K562 (cell line): ENCODE measurements around the gene TTBK2. TPM values are rescaled to one million over a fixed set of nuclear protein-coding genes. Genes with fewer than 3 reads are reported as not detected.

Source experiments
- ATAC-seq: fragments of 200-7000 bp; cut with Tn5 transposase; 3 replicates; pipeline ENCODE4 v1.9.1; 2020; ENCODE audit warnings: moderate library complexity
- BruUV-seq: library from RNA; stranded (reverse); fragments of 400-500 nt; replicated peaks from 2 replicates; lab custom pipeline; 2021; lab: Mats Ljungman, UMichigan
- CTCF ChIA-PET: fragments of 300-600 bp; formaldehyde crosslinking; extraction: SDS; loops from one replicate; lab custom pipeline; 2021; ENCODE audit warnings: low intra/inter-chr PET ratio; lab: Yijun Ruan, JAX
- POLR2A ChIA-PET: fragments of 300-600, 350-650 bp; sonication (Branson Sonifier 250); formaldehyde crosslinking; extraction: SDS; loops from one replicate; lab custom pipeline; 2021; ENCODE audit warnings: antibody characterized with exemption, inconsistent platforms; lab: Yijun Ruan, JAX
- DNase-seq, 4 experiments: peaks; one replicate each; pipeline versions ENCODE4 v3.0.0 to v3.0.0-alpha.2; 2011 to 2018; ENCODE audit warnings: low spot score in 3 of 4, mixed read lengths in 3 of 4; ENCODE audit errors: extremely low read depth in 1 of 4
- FAIRE-seq: peaks from 2 replicates; lab custom pipeline; 2011; peaks lifted over from hg19 to GRCh38; lab: Jason Lieb, UNC
- H2AFZ ChIP-seq: 2 replicates; pipeline ENCODE4 v1.6.0; 2011; ENCODE audit warnings: low read depth, low read length, control low read depth, inconsistent platforms
- H3K27ac ChIP-seq: fragments of 200-600 bp; 3 replicates; pipeline ENCODE4 v1.8.0; 2011; ENCODE audit warnings: low read depth, mild to moderate bottlenecking, control low read depth, inconsistent platforms, low read length, moderate library complexity, mixed read lengths; ENCODE audit errors: extremely low read depth
- H3K27me3 ChIP-seq, 2 experiments: fragments of 300-600 bp in 1 of 2; 2 replicates in 1 of 2; 3 replicates in 1 of 2; pipeline versions ENCODE4 v1.6.0 to v1.8.0; 2011; ENCODE audit warnings: inconsistent platforms in 2 of 2, low read length in 2 of 2, mild to moderate bottlenecking in 1 of 2, mixed read lengths in 1 of 2, moderate library complexity in 1 of 2; ENCODE audit not compliant: control insufficient read depth in 2 of 2, insufficient read depth in 2 of 2
- H3K36me3 ChIP-seq: fragments of 300-600 bp; 3 replicates; pipeline ENCODE4 v1.8.0; 2011; ENCODE audit warnings: mild to moderate bottlenecking, low read length, inconsistent platforms; ENCODE audit not compliant: control insufficient read depth, insufficient read depth
- H3K4me1 ChIP-seq, 2 experiments: fragments of 200-600 bp in 1 of 2; replicated peaks in 1 of 2; 2 replicates in 1 of 2; 3 replicates in 1 of 2; pipeline versions ENCODE4 v1.5.1 to v1.8.0; 2011; ENCODE audit warnings: inconsistent platforms in 2 of 2, low read length in 2 of 2, mild to moderate bottlenecking in 1 of 2, mixed read lengths in 1 of 2, moderate library complexity in 1 of 2; ENCODE audit not compliant: control insufficient read depth in 2 of 2, insufficient read depth in 2 of 2
- H3K4me2 ChIP-seq: 2 replicates; pipeline ENCODE4 v1.6.1; 2011; ENCODE audit warnings: low read length, control low read depth, inconsistent platforms, mixed read lengths; ENCODE audit not compliant: insufficient read depth
- H3K4me3 ChIP-seq: fragments of 200-600 bp; sonication (generic), shearing (Covaris generic); 2 replicates; pipeline ENCODE4 v1.5.1; 2016; ENCODE audit warnings: control low read depth, inconsistent platforms
- H3K79me2 ChIP-seq: fragments of 200-600 bp; 3 replicates; pipeline ENCODE4 v1.8.0; 2011; ENCODE audit warnings: low read length, inconsistent platforms; ENCODE audit not compliant: control insufficient read depth, insufficient read depth
- H3K9ac ChIP-seq, 2 experiments: 2 replicates each; pipeline versions ENCODE4 v1.6.0 to v1.6.1; 2011; ENCODE audit warnings: low read depth in 2 of 2, low read length in 2 of 2, control low read depth in 1 of 2, inconsistent platforms in 1 of 2, mild to moderate bottlenecking in 1 of 2, mixed read lengths in 1 of 2; ENCODE audit not compliant: insufficient read depth in 1 of 2
- H3K9me1 ChIP-seq: one replicate; pipeline ENCODE4 v1.6.0; 2011; ENCODE audit warnings: inconsistent platforms, mild to moderate bottlenecking, low read length, moderate library complexity; ENCODE audit not compliant: control insufficient read depth, insufficient read depth
- H3K9me3 ChIP-seq: replicated peaks from 2 replicates; pipeline ENCODE4 v1.5.1; 2011; ENCODE audit warnings: low read depth, low read length, inconsistent platforms; ENCODE audit not compliant: control insufficient read depth, insufficient read depth
- H4K20me1 ChIP-seq: replicated peaks from 2 replicates; pipeline ENCODE4 v1.6.1; 2011; ENCODE audit warnings: low read length, inconsistent platforms, mixed read lengths; ENCODE audit not compliant: control insufficient read depth, insufficient read depth
- BRF1 ChIP-seq: IDR thresholded peaks from 3 replicates; pipeline ENCODE4 v1.6.1; 2011; ENCODE audit warnings: borderline replicate concordance, mild to moderate bottlenecking; ENCODE audit not compliant: insufficient read length; ENCODE audit errors: extremely low read depth
- NFATC3 ChIP-seq: fragments of 450-650 bp; IDR thresholded peaks from 2 replicates; pipeline ENCODE4 v1.6.1; 2017; ENCODE audit warnings: mild to moderate bottlenecking
- POLR2AphosphoS2 ChIP-seq: IDR thresholded peaks from 2 replicates; pipeline ENCODE4 v1.6.1; 2012; ENCODE audit warnings: low read length, improper control_type of control experiment
- ZBTB1 ChIP-seq: sonication (generic); formaldehyde crosslinking; IDR thresholded peaks from 2 replicates; pipeline ENCODE4 v1.8.1; 2023; ENCODE audit warnings: missing genetic modification reagents, low read depth, mild to moderate bottlenecking, borderline replicate concordance
- ZBTB40 ChIP-seq, 2 experiments: fragments of 450-650 bp in 1 of 2; sonication (generic) in 1 of 2; formaldehyde crosslinking in 1 of 2; IDR thresholded peaks; 2 replicates each; pipeline versions ENCODE4 v1.7.1 to v1.9.0; 2016 to 2022; ENCODE audit warnings: inconsistent platforms in 1 of 2, mild to moderate bottlenecking in 1 of 2, missing genetic modification reagents in 1 of 2
- ZNF445 ChIP-seq: fragments of 250-450 bp; sonication (Bioruptor Pico); IDR thresholded peaks from 2 replicates; pipeline ENCODE4 v1.4.0; 2020; ENCODE audit warnings: low read depth, mild to moderate bottlenecking, moderate library complexity
- WGBS: fragments of 100-300 bp; shearing (Covaris generic); methylation state at CpG from one replicate; pipeline ENCODE4 v1.1.6; 2016; ENCODE audit warnings: low coverage, mixed read lengths; ENCODE audit not compliant: insufficient coverage; ENCODE audit errors: missing lambda C conversion rate; 5-methylcytosine and 5-hydroxymethylcytosine counted together
- in situ Hi-C: fragments of 300-500 bp; cut with MboI; formaldehyde crosslinking; loops from 4 replicates; pipeline ENCODE4 v1.15.0; 2018; ENCODE audit warnings: inconsistent platforms, mixed read lengths
- intact Hi-C: fragments of 100-400 bp; cut with micrococcal nuclease; formaldehyde crosslinking; loops from 2 replicates; pipeline ENCODE4 v1.14.2; 2022
- polyA plus RNA-seq, 8 experiments: library from polyadenylated mRNA; depleted of rRNA in 4 of 8; stranded (reverse) in 5 of 8; unstranded in 3 of 8; fragments of >200 nt; fragmentation: Nextera tagmentation in 2 of 8; fragmentation: Illumina TruSeq in 1 of 8; extraction: Ambion mirVana in 2 of 8; extraction: Trizol in 1 of 8; gene quantifications; 2 replicates each; pipeline versions ENCODE4 v1.2.1 to v1.2.3, GENCODE V29; 2011 to 2014; ENCODE audit warnings: inconsistent platforms in 1 of 8, missing spikeins in 1 of 8
- total RNA-seq, 7 experiments: library from RNA; depleted of rRNA in 6 of 7; stranded (reverse); fragments of >200 nt in 6 of 7; fragmentation: Illumina TruSeq in 2 of 7; extraction: Trizol in 2 of 7; gene quantifications; 2 replicates each; pipeline versions ENCODE4 v1.2.1 to v1.2.3, GENCODE V29; 2011 to 2021; ENCODE audit warnings: low replicate concordance in 1 of 7
- TF ChIP-seq, protein P1 (sequence below): fragments of 250-450 bp; sonication (Bioruptor Pico); IDR thresholded peaks from 2 replicates; pipeline ENCODE4 v1.4.0; 2020; ENCODE audit warnings: mild to moderate bottlenecking, moderate library complexity

Gene TTBK2
- total and polyA plus RNA-seq, 9 of the 15 experiments (the other 6 are each of a cell fraction or from before 2014, with no cell fraction given) = 0.89 to 8.0 (median 4.8) TPM

DNA sequence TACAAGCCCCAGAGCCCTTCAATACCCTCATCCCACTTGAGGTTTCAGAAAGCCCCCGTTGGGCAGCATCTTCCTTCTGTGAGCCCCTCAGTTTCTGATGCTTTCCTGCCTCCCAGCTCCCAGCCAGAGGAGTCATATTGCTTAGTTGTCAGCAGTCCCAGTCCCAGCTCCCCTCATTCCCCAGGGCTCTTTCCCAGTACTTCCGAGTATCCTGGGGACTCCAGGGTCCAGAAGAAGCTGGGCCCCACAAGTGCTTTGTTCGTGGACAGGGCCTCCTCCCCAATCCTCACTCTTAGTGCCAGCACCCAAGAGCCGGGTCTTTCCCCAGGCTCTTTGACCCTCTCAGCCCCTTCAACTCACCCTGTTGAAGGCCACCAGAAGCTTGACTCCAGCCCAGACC, 227.6 kb downstream of the TTBK2 start (continued):
- TF ChIP-seq, protein P1, sequence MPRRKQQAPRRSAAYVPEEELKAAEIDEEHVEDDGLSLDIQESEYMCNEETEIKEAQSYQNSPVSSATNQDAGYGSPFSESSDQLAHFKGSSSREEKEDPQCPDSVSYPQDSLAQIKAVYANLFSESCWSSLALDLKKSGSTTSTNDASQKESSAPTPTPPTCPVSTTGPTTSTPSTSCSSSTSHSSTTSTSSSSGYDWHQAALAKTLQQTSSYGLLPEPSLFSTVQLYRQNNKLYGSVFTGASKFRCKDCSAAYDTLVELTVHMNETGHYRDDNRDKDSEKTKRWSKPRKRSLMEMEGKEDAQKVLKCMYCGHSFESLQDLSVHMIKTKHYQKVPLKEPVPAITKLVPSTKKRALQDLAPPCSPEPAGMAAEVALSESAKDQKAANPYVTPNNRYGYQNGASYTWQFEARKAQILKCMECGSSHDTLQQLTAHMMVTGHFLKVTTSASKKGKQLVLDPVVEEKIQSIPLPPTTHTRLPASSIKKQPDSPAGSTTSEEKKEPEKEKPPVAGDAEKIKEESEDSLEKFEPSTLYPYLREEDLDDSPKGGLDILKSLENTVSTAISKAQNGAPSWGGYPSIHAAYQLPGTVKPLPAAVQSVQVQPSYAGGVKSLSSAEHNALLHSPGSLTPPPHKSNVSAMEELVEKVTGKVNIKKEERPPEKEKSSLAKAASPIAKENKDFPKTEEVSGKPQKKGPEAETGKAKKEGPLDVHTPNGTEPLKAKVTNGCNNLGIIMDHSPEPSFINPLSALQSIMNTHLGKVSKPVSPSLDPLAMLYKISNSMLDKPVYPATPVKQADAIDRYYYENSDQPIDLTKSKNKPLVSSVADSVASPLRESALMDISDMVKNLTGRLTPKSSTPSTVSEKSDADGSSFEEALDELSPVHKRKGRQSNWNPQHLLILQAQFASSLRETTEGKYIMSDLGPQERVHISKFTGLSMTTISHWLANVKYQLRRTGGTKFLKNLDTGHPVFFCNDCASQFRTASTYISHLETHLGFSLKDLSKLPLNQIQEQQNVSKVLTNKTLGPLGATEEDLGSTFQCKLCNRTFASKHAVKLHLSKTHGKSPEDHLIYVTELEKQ (CRISPR knock-in tag) = no peak
- TF ChIP-seq ZBTB1 (CRISPR knock-in tag) = no peak
- TF ChIP-seq NFATC3 = no peak
- no peak for TF ChIP-seq BRF1

DNA sequence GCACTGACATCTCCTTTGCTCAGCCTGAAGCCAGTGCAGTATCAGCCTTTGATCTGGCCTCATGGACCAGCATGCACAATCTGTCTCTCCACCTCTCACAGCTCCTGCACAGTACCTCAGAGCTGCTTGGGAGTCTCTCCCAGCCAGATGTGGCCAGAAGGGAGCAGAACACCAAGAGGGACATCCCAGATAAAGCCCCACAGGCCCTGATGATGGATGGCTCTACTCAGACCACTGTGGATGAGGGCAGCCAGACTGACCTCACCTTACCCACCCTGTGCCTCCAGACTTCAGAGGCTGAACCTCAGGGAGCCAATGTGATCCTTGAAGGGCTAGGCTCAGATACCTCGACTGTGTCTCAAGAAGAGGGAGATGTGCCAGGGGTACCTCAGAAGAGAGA, 228.0 kb downstream of the TTBK2 start:
- Histone ChIP-seq H3K27me3 (no peaks in the 10 kb centered on the region), H3K27ac (no peak overlapping the region), H3K9me1 (no peaks in the 10 kb centered on the region), H3K9ac (peak overlapping the region in 1 of 2 experiments; percentile 73; a peak in 2 of 4 replicates), H3K36me3 (no peaks in the 10 kb centered on the region), H2AFZ (no peak overlapping the region), H3K4me2 (no peak overlapping the region), H3K79me2 (no peaks in the 10 kb centered on the region), H3K4me3 (no peak overlapping the region), H4K20me1 (peaks cover 3% of the 10 kb centered on the region; the same call in 1 of the 2 replicates), H3K9me3 (no peaks in the 10 kb centered on the region), H3K4me1 (no peaks in the 10 kb centered on the region; a peak in 2 of 5 replicates)
- in situ Hi-C loops (no loop called here), intact Hi-C loops (no loop called here)
- DNase-seq (no peak), ATAC-seq (no peak), FAIRE-seq (no peak)
- WGBS = 20% methylated on average over 1 of the region's 1 CpG
- ChIA-PET CTCF (no interaction called here), POLR2A (interaction anchor here (0.5 kb wide), 1 partner anchor 294 kb away, joined by 3 read pairs; no protein-coding TSS in a partner anchor)
- BruUV-seq = no TSS peak
- TF ChIP-seq ZBTB40 (IDR thresholded peaks at IDR 0.05) (no peak), ZBTB40 (CRISPR knock-in tag; IDR thresholded peaks at IDR 0.05) (no peak), POLR2AphosphoS2 (no peak), ZNF445 (CRISPR knock-in tag) (no peak)
